ENCODE results near the gene RFX4.

The RFX4 gene

DNA sequence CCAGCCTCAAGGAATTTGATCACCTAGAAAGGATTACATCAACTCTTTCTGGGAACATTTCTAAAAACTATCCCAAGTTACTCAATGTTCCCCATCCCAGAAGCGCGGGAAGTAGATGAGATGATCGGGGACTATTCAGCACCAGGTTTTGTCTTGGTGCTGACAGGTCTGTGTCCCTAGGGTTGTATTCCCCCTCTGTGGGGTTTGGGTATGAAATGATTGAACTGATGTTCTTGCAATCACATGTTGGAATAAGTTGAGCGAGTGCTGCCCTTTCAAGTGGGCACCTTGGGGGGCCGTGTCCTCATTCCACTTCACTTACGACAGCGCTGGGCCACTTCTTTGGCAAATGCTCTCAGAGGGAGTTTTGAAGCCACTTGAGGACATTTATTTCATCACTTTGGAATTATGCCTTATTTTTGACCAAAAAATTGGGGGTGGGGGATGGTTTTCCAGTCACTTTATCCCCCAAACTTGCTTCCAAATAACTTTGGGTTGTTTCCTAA is 69.8 kb downstream of the RFX4 start:
- no peaks in the 10 kb centered on the region for H3K36me3 ChIP-seq (ENCODE audit: insufficient read depth, low read depth, low read length)
- no peak overlapping the region for H3K9ac ChIP-seq (ENCODE audit: low read depth, low read length)
- no peaks in the 10 kb centered on the region for H3K27me3 ChIP-seq (ENCODE audit: insufficient read depth, low read length)
- no peaks in the 10 kb centered on the region for H3K9me3 ChIP-seq (ENCODE audit: insufficient read depth, low read depth, low read length)
- no peak overlapping the region for H3K27ac ChIP-seq (ENCODE audit: low read length)
- no peak overlapping the region for H3K4me3 ChIP-seq (ENCODE audit: low read length)
- no peaks in the 10 kb centered on the region for H3K4me1 ChIP-seq (ENCODE audit: insufficient read depth, low read length)

DNA sequence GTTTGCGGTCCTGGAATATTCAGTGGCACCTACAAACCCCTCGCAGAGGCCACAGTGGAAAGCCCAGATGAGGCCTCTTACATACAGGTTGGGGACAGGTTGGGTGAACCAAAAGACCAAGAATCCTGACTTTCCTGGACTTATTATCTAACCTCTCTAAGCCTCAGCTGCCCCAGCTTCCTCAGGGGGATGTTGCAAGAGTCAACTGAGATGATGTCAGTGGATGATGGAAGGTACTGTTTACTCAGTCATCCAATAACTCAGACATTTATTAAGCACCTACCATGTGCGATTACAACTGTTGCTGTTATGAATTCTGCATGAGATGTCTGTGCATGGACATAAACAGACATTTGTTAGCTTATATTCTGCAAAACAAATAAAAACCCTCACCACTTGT is 72.8 kb downstream of the RFX4 start:
- Histone ChIP-seq H3K36me3 (ENCODE audit: insufficient read depth, low read depth, low read length) (peaks cover 6% of the 10 kb centered on the region; the same call in 1 of the 2 replicates), H3K27me3 (ENCODE audit: insufficient read depth, low read length) (no peaks in the 10 kb centered on the region), H3K9ac (ENCODE audit: low read depth, low read length) (no peak overlapping the region), H3K4me1 (ENCODE audit: insufficient read depth, low read length) (no peaks in the 10 kb centered on the region), H3K27ac (ENCODE audit: low read length) (no peak overlapping the region), H3K9me3 (ENCODE audit: insufficient read depth, low read depth, low read length) (peaks cover 12% of the 10 kb centered on the region; the same call in 1 of the 2 replicates), H3K4me3 (ENCODE audit: low read length) (no peak overlapping the region)

DNA sequence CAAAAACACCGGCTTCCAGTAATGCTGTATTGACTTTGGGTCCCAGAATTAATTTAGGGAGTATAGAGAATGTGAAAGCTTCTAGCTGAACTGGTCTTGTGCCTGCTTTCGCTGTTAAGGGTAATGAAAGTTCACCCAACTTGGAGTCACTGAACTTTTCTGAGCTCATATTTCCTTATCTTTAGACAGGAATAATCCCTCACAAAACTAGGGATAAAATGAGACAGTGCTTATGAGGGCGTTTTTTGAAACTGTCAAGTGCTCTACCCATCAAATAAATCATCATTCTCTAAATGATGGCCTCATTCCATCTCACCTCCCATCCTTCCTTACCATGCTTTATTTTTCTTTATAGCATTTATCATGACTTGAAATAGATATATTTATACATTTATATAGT is 74.7 kb downstream of the RFX4 start:
- no peaks in the 10 kb centered on the region for H3K27me3 ChIP-seq (ENCODE audit: insufficient read depth, low read length)
- H3K9ac ChIP-seq (ENCODE audit: low read depth, low read length): no peak overlapping the region
- H3K4me1 ChIP-seq (ENCODE audit: insufficient read depth, low read length): no peaks in the 10 kb centered on the region
- no peak overlapping the region for H3K4me3 ChIP-seq (ENCODE audit: low read length)
- peaks cover 31% of the 10 kb centered on the region for H3K9me3 ChIP-seq (ENCODE audit: insufficient read depth, low read depth, low read length)
- H3K36me3 ChIP-seq (ENCODE audit: insufficient read depth, low read depth, low read length): peaks cover 12% of the 10 kb centered on the region; the same call in 1 of the 2 replicates
- H3K27ac ChIP-seq (ENCODE audit: low read length): no peak overlapping the region

DNA sequence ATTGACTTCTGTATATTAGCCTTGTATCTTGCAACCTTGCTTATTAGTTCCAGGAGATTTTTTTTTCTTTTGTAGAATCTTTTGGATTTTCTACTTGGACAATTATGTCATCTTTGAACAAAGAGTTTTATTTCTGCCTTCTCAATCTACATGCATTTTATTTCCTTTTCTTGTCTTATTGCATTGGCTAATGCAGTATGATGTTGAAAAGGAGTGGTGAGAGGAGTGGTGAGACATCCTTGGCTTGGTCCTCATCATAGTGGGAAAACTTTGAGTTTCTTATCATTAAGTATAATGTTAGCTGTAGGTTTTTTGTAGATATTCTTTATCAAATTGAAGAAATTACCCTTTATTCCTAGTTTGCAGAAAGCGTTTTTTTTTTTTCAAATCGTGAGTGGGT is 80.6 kb downstream of the RFX4 start:
- H3K36me3 ChIP-seq (ENCODE audit: insufficient read depth, low read depth, low read length): peaks cover 12% of the 10 kb centered on the region; the same call in 1 of the 2 replicates
- no peak overlapping the region for H3K27ac ChIP-seq (ENCODE audit: low read length)
- no peak overlapping the region for H3K9ac ChIP-seq (ENCODE audit: low read depth, low read length)
- no peak overlapping the region for H3K4me3 ChIP-seq (ENCODE audit: low read length)
- no peaks in the 10 kb centered on the region for H3K4me1 ChIP-seq (ENCODE audit: insufficient read depth, low read length)
- no peaks in the 10 kb centered on the region for H3K27me3 ChIP-seq (ENCODE audit: insufficient read depth, low read length)
- peaks cover 53% of the 10 kb centered on the region for H3K9me3 ChIP-seq (ENCODE audit: insufficient read depth, low read depth, low read length)

DNA sequence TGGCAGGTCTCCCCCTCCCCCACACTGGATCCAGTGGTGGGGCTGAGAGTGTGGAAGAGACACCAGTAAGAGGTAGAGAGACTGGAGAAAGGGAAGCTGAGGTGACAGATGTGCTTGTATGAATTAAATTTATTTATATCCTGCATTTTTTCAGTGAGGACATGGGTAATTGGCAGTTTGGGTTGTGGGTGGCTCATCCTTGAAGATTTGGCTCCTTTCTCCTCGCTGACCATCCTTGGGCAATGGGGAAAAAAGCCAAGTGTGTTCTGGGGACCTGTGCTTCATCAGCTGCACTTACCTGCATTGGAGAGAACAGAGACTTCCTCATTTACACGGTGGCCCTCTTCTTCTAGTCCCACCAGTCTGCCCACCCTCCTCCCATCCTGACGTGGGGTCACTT is 86.4 kb downstream of the RFX4 start:
- H3K4me1 ChIP-seq (ENCODE audit: insufficient read depth, low read length): peaks cover 14% of the 10 kb centered on the region; the same call in 1 of the 2 replicates
- no peak overlapping the region for H3K4me3 ChIP-seq (ENCODE audit: low read length)
- peaks cover 5% of the 10 kb centered on the region; the same call in 1 of the 2 replicates for H3K9me3 ChIP-seq (ENCODE audit: insufficient read depth, low read depth, low read length)
- H3K27ac ChIP-seq (ENCODE audit: low read length): no peak overlapping the region
- no peak overlapping the region for H3K9ac ChIP-seq (ENCODE audit: low read depth, low read length)
- no peaks in the 10 kb centered on the region for H3K27me3 ChIP-seq (ENCODE audit: insufficient read depth, low read length)
- no peaks in the 10 kb centered on the region for H3K36me3 ChIP-seq (ENCODE audit: insufficient read depth, low read depth, low read length)

DNA sequence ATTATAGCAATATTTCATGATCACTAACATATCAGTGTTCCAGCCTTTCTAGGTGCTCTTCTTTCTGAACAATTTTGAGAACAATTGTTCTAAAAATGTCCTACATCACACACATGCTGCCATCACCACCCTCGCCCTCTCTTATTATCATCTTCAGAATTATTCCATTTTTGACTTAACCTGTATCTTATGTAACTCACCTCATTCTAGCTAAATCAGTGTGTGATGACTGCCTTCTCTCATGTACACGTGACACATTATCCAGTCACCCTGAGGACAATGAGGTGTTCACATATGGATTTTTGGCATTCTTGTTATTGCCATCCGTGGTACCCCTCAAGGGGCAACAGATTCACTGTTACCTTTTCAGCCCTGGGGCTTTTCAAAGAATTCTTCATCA is 87.3 kb downstream of the RFX4 start:
- Histone ChIP-seq H3K9ac (ENCODE audit: low read depth, low read length) (no peak overlapping the region), H3K27me3 (ENCODE audit: insufficient read depth, low read length) (no peaks in the 10 kb centered on the region), H3K4me3 (ENCODE audit: low read length) (no peak overlapping the region), H3K9me3 (ENCODE audit: insufficient read depth, low read depth, low read length) (no peaks in the 10 kb centered on the region), H3K4me1 (ENCODE audit: insufficient read depth, low read length) (peaks cover 14% of the 10 kb centered on the region; the same call in 1 of the 2 replicates), H3K36me3 (ENCODE audit: insufficient read depth, low read depth, low read length) (no peaks in the 10 kb centered on the region), H3K27ac (ENCODE audit: low read length) (no peak overlapping the region)

DNA sequence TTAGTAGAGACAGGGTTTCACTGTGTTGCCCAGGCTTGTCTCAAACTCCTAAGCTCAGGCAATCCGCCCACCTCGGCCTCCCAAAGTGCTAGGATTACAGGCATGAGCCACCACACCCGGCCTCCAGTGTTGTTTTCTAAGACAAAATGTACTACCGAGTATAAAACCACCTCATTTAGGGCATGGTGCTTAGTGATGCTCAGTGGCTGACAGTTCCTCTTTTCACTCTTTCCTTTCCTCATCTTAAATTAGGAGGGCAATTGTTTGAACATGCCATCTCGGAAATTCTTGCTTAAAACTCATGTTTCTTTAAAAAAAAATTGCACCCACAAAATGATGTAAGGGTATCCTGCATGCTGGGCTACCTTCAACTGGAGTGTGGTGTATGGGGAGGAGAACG is 89.0 kb downstream of the RFX4 start:
- Histone ChIP-seq H3K9me3 (ENCODE audit: insufficient read depth, low read depth, low read length) (no peaks in the 10 kb centered on the region), H3K4me3 (ENCODE audit: low read length) (no peak overlapping the region; the same call in 1 of the 2 replicates), H3K36me3 (ENCODE audit: insufficient read depth, low read depth, low read length) (no peaks in the 10 kb centered on the region), H3K9ac (ENCODE audit: low read depth, low read length) (no peak overlapping the region), H3K27ac (ENCODE audit: low read length) (no peak overlapping the region), H3K4me1 (ENCODE audit: insufficient read depth, low read length) (peaks cover 14% of the 10 kb centered on the region; the same call in 1 of the 2 replicates), H3K27me3 (ENCODE audit: insufficient read depth, low read length) (no peaks in the 10 kb centered on the region)

DNA sequence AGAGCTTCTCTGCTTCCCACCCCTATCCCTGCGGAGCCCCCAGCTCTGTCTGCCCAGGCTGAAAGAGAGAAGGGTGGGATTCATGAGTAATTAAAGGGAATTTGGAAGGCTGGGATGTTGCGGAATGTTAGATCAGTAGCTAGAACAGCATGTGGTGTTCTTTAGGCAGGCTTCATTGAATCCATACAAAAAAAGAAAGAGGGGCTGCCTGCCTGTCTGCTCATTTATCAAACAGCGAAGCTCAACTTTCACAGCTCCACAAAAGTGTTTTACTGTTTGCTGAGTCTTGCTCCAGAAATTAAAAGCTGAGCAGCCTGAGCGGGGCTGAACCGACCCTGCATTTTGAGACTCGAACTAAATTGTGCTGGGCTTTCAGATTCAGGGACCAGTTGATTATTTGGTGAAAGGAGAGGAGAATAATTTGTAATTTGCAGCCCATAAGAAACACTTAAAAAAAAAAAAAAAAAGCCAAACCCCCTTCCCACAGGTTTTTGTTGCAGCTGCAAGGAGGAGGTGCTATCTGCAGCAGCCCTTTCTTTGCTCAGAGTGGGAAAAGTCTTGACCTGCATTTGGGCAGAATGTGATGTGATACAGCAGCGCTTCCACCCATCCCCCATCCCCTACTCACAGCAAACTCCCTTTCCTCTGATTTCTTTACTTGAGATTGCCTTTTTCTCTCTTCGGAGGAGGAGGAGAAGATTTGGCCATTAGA is 89.7 kb downstream of the RFX4 start:
- H3K27me3 ChIP-seq (ENCODE audit: insufficient read depth, low read length): no peaks in the 10 kb centered on the region
- peak overlapping the region; percentile 8; the same call in 1 of the 2 replicates for H3K4me3 ChIP-seq (ENCODE audit: low read length)
- peak overlapping the region; percentile 22; the same call in 1 of the 2 replicates for H3K9ac ChIP-seq (ENCODE audit: low read depth, low read length)
- peaks cover 14% of the 10 kb centered on the region; the same call in 1 of the 2 replicates for H3K4me1 ChIP-seq (ENCODE audit: insufficient read depth, low read length)
- no peaks in the 10 kb centered on the region for H3K36me3 ChIP-seq (ENCODE audit: insufficient read depth, low read depth, low read length)
- H3K9me3 ChIP-seq (ENCODE audit: insufficient read depth, low read depth, low read length): no peaks in the 10 kb centered on the region
- H3K27ac ChIP-seq (ENCODE audit: low read length): no peak overlapping the region

DNA sequence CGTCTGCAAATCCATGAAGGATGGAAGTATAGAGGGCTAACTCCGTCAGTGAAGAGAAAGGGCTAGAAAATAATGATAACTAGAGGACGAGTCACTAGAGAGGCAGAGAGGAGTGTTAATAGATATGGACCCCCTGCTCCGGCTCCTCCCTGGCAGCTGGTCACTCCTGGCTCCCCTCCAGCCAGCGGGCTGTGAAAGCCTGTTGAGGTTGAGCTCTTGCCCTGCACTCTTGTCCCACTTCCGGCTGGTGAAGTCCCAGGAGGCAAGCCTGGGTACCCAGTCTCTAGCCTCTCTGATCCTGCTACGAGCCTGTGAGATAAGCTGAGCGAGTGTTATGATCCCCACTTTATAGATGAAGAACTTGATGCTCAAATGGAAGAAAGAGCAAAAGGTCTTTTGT is 90.3 kb downstream of the RFX4 start:
- Histone ChIP-seq H3K4me1 (ENCODE audit: insufficient read depth, low read length) (peaks cover 14% of the 10 kb centered on the region; the same call in 1 of the 2 replicates), H3K27me3 (ENCODE audit: insufficient read depth, low read length) (no peaks in the 10 kb centered on the region), H3K36me3 (ENCODE audit: insufficient read depth, low read depth, low read length) (no peaks in the 10 kb centered on the region), H3K4me3 (ENCODE audit: low read length) (peak overlapping the region; percentile 8; the same call in 1 of the 2 replicates), H3K9me3 (ENCODE audit: insufficient read depth, low read depth, low read length) (no peaks in the 10 kb centered on the region), H3K27ac (ENCODE audit: low read length) (no peak overlapping the region), H3K9ac (ENCODE audit: low read depth, low read length) (no peak overlapping the region; the same call in 1 of the 2 replicates)

DNA sequence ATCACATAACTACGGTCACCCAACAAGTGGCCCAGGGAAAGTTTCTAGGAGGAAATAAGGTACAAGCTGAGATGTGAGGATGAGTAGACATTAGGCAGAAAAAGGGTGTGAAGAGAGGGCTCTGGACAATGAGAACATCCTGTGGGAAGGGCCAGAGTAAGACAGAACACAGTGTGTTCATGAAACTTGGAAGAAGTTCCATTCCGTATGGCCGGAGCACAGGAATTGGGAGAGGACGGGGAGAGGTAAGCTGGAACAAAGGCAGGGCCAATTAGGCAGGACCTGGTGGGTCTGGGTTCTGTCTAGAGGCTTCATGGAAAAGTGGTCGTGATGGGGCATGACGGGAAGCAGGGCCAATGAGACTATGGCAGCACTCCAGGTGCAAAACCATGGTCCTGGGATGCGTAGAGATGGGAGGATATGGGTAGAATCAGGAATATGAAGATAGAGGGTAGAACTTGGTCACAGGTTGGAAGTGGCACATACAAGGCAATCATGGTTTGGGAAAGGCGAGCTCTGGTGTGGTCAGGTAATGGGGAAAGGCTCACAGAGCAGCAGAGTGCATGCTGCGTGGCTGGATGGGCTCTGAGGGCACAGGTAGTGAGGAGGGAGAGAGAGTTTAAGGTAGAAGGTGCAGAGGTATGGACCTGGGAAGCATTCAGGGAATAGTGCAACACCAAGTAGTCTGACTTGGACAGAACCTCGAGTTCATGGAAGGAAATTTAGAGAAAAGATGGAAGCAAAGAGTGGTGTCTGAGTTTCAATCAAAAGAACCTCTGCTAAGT is 93.0 kb downstream of the RFX4 start:
- H3K27me3 ChIP-seq (ENCODE audit: insufficient read depth, low read length): no peaks in the 10 kb centered on the region
- peaks cover 19% of the 10 kb centered on the region; the same call in 1 of the 2 replicates for H3K4me1 ChIP-seq (ENCODE audit: insufficient read depth, low read length)
- no peak overlapping the region for H3K9ac ChIP-seq (ENCODE audit: low read depth, low read length)
- H3K36me3 ChIP-seq (ENCODE audit: insufficient read depth, low read depth, low read length): no peaks in the 10 kb centered on the region
- no peak overlapping the region for H3K4me3 ChIP-seq (ENCODE audit: low read length)
- no peak overlapping the region for H3K27ac ChIP-seq (ENCODE audit: low read length)
- no peaks in the 10 kb centered on the region for H3K9me3 ChIP-seq (ENCODE audit: insufficient read depth, low read depth, low read length)

DNA sequence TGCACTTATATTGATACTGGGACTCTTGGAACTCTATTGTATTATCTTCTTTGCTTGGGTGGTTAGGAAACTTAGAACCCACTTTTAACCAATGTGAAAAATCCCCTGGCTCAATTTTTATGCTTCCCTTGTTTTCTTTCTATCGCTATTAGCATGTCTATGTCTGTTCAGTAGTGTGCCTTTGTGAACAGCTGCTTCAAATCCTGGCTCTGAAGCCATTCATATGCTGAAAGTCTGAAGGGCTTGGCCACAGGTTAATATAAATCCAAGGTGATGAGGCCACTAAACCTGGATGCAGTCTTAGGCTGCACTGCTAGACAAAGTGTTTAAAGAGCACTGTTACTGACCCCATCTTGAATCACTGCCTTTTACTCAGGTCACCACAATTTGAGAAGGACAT is 96.8 kb downstream of the RFX4 start:
- Histone ChIP-seq H3K4me3 (ENCODE audit: low read length) (no peak overlapping the region), H3K27me3 (ENCODE audit: insufficient read depth, low read length) (no peaks in the 10 kb centered on the region), H3K9me3 (ENCODE audit: insufficient read depth, low read depth, low read length) (no peaks in the 10 kb centered on the region), H3K27ac (ENCODE audit: low read length) (no peak overlapping the region), H3K36me3 (ENCODE audit: insufficient read depth, low read depth, low read length) (no peaks in the 10 kb centered on the region), H3K4me1 (ENCODE audit: insufficient read depth, low read length) (peaks cover 12% of the 10 kb centered on the region), H3K9ac (ENCODE audit: low read depth, low read length) (no peak overlapping the region)

Measured in iPS-20b (cell line).